LNCaP clone FGC (cell line): ENCODE results near the gene ADAMTS2.

Experiments used
- DNase-seq: peaks from one replicate; pipeline ENCODE4 v3.0.0-alpha.2; 2011; ENCODE audit warnings: low read depth
- H3K4me3 ChIP-seq: 2 replicates; pipeline ENCODE4 v1.5.1; 2011; ENCODE audit warnings: mild to moderate bottlenecking, low read depth, low read length, control low read depth
- TF ChIP-seq, protein P1 (sequence below): IDR thresholded peaks from 2 replicates; pipeline ENCODE4 v1.5.1; 2012; ENCODE audit warnings: mild to moderate bottlenecking; ENCODE audit not compliant: control insufficient read depth, insufficient read depth; ENCODE audit errors: extremely low read depth

Gene ADAMTS2

GRCh38 chr5:179225387-179225786 lies 119.9 kb downstream of the ADAMTS2 start:
- no peak for DNase-seq
- TF ChIP-seq, protein P1, sequence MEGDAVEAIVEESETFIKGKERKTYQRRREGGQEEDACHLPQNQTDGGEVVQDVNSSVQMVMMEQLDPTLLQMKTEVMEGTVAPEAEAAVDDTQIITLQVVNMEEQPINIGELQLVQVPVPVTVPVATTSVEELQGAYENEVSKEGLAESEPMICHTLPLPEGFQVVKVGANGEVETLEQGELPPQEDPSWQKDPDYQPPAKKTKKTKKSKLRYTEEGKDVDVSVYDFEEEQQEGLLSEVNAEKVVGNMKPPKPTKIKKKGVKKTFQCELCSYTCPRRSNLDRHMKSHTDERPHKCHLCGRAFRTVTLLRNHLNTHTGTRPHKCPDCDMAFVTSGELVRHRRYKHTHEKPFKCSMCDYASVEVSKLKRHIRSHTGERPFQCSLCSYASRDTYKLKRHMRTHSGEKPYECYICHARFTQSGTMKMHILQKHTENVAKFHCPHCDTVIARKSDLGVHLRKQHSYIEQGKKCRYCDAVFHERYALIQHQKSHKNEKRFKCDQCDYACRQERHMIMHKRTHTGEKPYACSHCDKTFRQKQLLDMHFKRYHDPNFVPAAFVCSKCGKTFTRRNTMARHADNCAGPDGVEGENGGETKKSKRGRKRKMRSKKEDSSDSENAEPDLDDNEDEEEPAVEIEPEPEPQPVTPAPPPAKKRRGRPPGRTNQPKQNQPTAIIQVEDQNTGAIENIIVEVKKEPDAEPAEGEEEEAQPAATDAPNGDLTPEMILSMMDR = no peak
- H3K4me3 ChIP-seq = no peak overlapping the region

GRCh38 chr5:179224741-179225140 lies 120.5 kb downstream of the ADAMTS2 start:
- H3K4me3 ChIP-seq = no peak overlapping the region
- DNase-seq = no peak
- TF ChIP-seq, protein P1 = no peak

DNA sequence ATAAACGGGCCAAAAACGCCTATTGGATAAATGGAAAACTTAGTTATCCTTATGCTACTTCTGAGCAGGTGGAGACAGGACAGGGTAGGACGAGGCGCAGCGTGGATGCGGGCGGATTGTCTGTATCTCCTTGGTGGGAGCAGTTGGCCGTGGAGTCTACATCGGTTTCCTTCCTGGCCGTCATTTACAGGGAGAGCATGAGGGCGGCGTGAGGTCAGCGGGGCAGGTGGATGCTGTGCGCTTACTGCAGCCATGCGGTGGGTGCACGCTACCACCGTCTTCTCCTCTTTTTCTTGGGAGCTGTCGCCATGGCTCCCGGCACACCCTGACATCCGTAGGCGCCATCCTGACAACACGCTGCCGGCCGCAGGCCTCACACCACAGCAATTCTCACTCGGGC lies 121.3 kb downstream of the ADAMTS2 start:
- TF ChIP-seq, protein P1 = no peak
- H3K4me3 ChIP-seq = no peak overlapping the region
- DNase-seq = no peak

- TF ChIP-seq, protein P1 = no peak
- no peak overlapping the region for H3K4me3 ChIP-seq
- DNase-seq = no peak
These were observed 121.7 kb downstream of the ADAMTS2 start for GRCh38 chr5:179223528-179223927.

DNA sequence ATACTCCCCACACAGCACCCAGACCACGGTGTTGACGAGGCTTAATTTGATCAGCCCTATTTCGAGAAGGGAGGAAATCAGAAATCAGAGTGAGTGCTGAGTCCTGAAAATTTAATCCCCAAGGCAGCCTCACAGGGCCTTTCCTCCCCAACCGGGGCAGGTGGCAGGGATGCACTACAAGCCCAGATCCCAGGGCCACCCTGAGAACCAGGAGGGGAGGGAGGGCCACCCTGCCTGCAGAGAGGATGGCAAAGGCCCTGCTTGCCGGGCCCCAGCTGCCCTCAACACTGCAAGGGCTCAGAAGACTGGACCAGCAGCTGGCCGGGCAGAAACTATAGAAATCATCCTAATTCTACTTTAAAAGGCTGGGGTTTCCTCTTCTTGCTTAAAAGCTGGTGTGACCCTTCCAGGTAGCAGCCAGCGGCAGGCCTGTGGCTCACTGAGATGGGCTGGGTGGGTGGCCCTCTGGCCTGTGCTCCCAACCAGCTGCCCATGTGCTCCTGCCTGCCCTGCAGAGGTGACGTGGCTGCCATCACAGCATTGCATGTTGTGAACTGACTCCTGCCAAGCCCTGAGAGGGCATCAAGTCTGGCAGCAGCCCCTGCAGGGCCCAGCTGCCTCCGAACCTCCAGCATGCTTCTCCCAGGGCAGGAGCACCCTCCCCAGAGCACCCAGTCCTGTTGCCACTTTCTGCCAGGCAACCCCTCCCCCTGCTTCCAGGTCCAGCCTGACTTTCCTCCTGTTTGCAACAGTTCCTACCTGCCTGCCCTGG lies 122.8 kb downstream of the ADAMTS2 start:
- H3K4me3 ChIP-seq = no peak overlapping the region
- TF ChIP-seq, protein P1 = no peak
- no peak for DNase-seq

GRCh38 chr5:179221877-179222220 lies 123.4 kb downstream of the ADAMTS2 start:
- DNase-seq = no peak
- TF ChIP-seq, protein P1 = no peak
- no peak overlapping the region for H3K4me3 ChIP-seq
